ENCODE results near the gene DCDC1.

DNA sequence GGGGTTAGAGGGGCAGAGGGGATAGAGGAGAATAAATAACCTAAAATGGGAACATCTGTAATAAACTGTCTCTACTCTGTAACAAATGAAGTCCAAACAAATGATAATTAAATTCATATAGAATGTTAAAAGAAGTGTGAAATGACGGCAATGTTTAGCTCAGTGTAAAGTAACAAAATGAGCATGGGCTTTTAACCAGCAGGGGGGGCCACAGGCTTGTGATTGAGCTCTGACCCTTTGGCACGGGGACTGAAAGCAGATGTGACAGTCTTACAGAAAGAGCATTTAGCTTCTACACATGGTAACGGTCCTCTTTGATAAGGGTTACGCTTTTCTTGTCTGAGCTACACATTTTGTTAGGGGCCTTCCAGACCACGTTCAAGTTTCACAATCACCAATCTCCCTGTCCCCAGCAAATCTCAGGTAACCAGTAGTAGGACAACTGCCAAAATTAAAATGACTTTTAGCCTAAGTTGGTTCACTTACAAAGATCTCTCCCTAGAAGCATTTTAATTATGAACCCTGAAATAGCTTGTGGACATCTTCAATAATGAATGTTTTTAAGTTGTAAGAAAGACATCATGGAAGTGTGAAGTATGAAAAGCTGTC is 262.5 kb downstream of the DCDC1 start:
- TF ChIP-seq CTCF (IDR thresholded peaks at IDR 0.05) = peak; percentile 56 to 79 (median 68)
- no peak for TF ChIP-seq POLR2A (IDR thresholded peaks at IDR 0.05)
